ENCODE results near the gene MAPK6.

MAPK6 gene

DNA sequence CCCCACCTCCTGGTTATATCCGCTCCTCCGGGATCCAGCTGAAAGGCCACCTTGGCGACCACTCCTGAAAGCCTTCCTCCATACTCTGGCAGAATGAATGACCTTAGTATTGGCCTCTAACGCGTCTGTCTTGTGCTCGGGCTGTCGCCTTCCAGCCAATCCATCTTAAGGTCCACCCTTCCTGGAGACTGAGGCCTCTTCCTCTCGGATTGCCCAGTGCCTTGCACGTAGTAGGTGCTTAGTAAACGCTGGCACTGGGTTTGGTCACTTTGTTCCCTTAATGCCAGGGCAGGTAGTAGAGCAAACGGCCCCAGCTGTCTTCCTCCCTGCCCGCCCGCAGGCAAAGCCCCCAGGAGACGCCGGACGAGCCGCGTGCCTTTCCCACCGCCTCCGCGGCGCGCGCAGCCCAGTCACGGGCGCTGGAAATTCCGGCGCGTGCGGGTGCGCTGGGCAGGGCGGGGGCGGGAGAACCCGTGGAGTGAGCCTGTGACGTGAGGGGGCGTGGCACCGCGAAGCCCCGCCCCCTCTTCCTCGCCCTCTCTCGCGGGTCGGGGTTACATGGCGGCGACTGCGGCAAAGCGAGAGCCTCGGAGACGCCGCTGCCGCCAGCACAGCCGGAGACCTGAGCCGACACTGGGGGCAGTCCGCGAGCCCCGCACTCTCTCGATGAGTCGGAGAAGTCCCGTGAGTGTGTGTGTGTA, at the start of gene MAPK6:
MAPK6 (plus strand) TSS at position 527 of the 701 bp plus-strand sequence. CDS start 27,242 bp downstream, outside the sequence.
- H3K4me1 ChIP-seq (ENCODE audit: control insufficient read depth in 2 of 2, insufficient read depth in 2 of 2, low read length in 2 of 2): peaks cover 17 to 20% of the 10 kb centered on the region in 2 donors
- H3K27ac ChIP-seq (ENCODE audit: low read depth in 2 of 2, low read length in 2 of 2): peak within 1 kb of the TSS; percentile 92 to 95
- H3K9ac ChIP-seq (ENCODE audit: low read depth in 1 of 2, low read length in 2 of 2): peak within 1 kb of the TSS; percentile 81 to 95
- H3K4me3 ChIP-seq (ENCODE audit: low read length in 2 of 2): peak within 1 kb of the TSS; percentile 81 to 96
- no peaks in the 10 kb centered on the region for H3K27me3 ChIP-seq (ENCODE audit: control insufficient read depth in 2 of 2, insufficient read depth in 2 of 2, low read length in 2 of 2)
- H3K36me3 ChIP-seq (ENCODE audit: control insufficient read depth in 2 of 2, insufficient read depth in 2 of 2, low read length in 2 of 2): no peaks in the 10 kb centered on the region
- H3K9me3 ChIP-seq (ENCODE audit: control insufficient read depth in 2 of 2, low read length in 2 of 2): no peaks in the 10 kb centered on the region

DNA sequence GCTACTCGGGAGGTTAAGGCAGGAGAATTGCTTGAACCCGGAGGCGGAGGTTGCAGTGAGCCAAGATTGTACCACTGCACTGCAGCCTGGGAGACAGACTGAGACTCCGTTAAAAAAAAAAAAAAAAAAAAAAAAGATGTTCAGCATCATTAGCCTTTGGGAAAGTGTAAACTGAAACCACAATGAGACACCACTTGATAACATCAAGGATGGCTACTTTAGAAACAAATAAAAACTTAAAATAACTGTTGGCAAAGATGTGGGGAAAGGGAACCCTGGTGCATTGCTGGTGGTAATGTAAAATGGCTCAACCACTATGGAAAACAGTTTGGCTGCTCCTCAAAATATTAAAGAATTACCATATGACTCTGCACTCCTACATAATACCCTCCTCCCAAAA, 49.3 kb upstream of the MAPK6 start:
- H3K27ac ChIP-seq (ENCODE audit: low read depth in 2 of 2, low read length in 2 of 2): no peak overlapping the region
- peak overlapping the region in 1 of 2 donors; percentile 89 for H3K4me3 ChIP-seq (ENCODE audit: low read length in 2 of 2)
- peaks cover 9 to 10% of the 10 kb centered on the region in 2 donors for H3K4me1 ChIP-seq (ENCODE audit: control insufficient read depth in 2 of 2, insufficient read depth in 2 of 2, low read length in 2 of 2)
- H3K9me3 ChIP-seq (ENCODE audit: control insufficient read depth in 2 of 2, low read length in 2 of 2): no peaks in the 10 kb centered on the region
- no peak overlapping the region for H3K9ac ChIP-seq (ENCODE audit: low read depth in 1 of 2, low read length in 2 of 2)
- H3K36me3 ChIP-seq (ENCODE audit: control insufficient read depth in 2 of 2, insufficient read depth in 2 of 2, low read length in 2 of 2): peaks cover 0 to 3% of the 10 kb centered on the region in 2 donors
- no peaks in the 10 kb centered on the region for H3K27me3 ChIP-seq (ENCODE audit: control insufficient read depth in 2 of 2, insufficient read depth in 2 of 2, low read length in 2 of 2)

DNA sequence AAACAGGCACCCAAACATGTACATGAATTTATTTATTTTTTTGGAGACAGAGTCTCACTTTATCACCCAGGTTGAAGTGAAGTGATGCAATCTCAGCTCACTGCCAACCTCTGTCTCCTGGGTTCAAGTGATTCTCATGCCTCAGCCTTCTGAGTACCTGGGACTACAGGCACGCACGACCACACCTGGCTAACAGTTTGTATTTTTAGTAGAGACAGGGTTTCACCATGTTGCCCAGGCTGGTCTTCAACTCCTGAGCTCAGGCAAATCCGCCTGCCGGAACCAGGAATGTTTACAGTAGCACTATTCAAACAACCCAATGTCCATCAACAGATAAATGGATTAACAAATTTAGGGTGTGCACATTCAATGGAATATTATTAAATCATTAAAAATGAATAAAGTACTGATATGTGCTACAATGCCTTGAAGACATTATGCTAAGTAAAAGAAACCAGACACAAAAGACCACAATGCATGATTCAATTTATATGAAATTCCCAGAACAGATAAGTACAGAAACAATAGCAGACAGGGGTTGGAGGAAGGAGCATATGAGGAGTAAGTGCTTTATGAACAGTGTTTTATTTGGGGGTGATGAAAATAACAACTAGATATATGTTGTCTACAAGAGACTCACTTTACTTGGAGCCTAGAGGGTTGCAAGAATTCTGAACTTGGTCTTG, 48.7 kb upstream of the MAPK6 start:
- Histone ChIP-seq H3K27ac (ENCODE audit: low read depth in 2 of 2, low read length in 2 of 2) (no peak overlapping the region), H3K4me1 (ENCODE audit: control insufficient read depth in 2 of 2, insufficient read depth in 2 of 2, low read length in 2 of 2) (peaks cover 9 to 10% of the 10 kb centered on the region in 2 donors), H3K36me3 (ENCODE audit: control insufficient read depth in 2 of 2, insufficient read depth in 2 of 2, low read length in 2 of 2) (peaks cover 0 to under 1% of the 10 kb centered on the region in 2 donors), H3K4me3 (ENCODE audit: low read length in 2 of 2) (peak overlapping the region; percentile 88 to 89), H3K9ac (ENCODE audit: low read depth in 1 of 2, low read length in 2 of 2) (peak overlapping the region in 1 of 2 donors; percentile 94), H3K27me3 (ENCODE audit: control insufficient read depth in 2 of 2, insufficient read depth in 2 of 2, low read length in 2 of 2) (no peaks in the 10 kb centered on the region), H3K9me3 (ENCODE audit: control insufficient read depth in 2 of 2, low read length in 2 of 2) (no peaks in the 10 kb centered on the region)

DNA sequence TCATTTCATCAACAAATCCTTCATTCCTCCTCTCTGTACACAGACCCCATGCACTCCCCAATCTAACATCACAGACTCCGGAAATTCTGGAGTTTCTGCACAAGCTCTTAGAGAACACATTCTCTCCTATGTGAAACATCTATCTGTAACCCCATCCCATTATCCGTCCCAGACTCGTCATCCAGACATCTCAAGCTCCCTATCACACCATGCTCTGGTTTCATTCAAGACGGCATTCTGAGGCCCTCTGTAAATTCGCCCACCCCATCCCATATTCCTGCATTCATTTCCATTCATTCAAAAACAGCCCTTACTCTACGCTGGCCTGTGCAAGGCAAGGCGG, 48.0 kb upstream of the MAPK6 start:
- Histone ChIP-seq H3K27me3 (ENCODE audit: control insufficient read depth in 2 of 2, insufficient read depth in 2 of 2, low read length in 2 of 2) (no peaks in the 10 kb centered on the region), H3K9me3 (ENCODE audit: control insufficient read depth in 2 of 2, low read length in 2 of 2) (no peaks in the 10 kb centered on the region), H3K4me1 (ENCODE audit: control insufficient read depth in 2 of 2, insufficient read depth in 2 of 2, low read length in 2 of 2) (peaks cover 9 to 10% of the 10 kb centered on the region in 2 donors), H3K36me3 (ENCODE audit: control insufficient read depth in 2 of 2, insufficient read depth in 2 of 2, low read length in 2 of 2) (no peaks in the 10 kb centered on the region), H3K4me3 (ENCODE audit: low read length in 2 of 2) (peak overlapping the region; percentile 88 to 89), H3K9ac (ENCODE audit: low read depth in 1 of 2, low read length in 2 of 2) (peak overlapping the region; percentile 78 to 94), H3K27ac (ENCODE audit: low read depth in 2 of 2, low read length in 2 of 2) (peak overlapping the region; percentile 89)

DNA sequence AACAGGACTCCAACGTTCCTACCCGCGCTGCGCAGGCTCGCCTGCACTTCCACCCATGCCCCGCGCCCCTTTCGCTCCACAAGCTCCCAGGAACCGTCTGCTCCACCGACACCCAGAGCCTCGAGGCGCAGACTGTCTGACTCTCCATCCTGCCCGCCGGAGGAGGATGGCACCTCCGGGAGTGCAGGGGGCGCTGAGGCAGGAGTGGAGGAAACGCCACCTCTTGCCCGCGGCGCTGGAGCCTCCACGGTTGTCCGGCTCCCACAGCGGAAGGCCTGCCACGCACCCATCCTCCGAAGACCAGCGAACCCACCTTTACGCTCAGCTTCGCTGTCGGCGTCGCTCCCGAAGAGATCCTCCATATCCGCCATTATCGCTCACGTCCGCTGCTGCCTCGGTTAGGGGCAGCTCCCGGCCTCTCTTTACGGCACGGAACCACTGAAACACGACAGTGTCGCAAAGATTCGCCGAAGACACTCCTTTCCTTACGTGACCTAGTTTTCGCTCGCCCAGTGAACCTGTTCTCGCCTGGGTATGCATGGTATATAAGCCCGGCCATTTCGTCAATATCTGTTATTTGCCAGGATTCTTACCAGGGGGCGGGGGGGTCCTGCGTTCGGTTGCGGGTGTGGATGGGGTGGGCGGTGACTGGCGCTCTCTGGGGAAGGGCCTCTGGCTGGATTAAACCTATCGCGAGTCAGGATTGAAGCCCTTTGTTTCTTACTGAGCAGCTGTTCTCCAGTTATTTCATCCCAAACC, 47.5 kb upstream of the MAPK6 start, which contains the start of gene LEO1:
LEO1 (minus strand) TSS at position 404 of the 759 bp plus-strand sequence; CDS start at position 371, 33 bp downstream.
- peak within 1 kb of the TSS; percentile 89 for H3K27ac ChIP-seq (ENCODE audit: low read depth in 2 of 2, low read length in 2 of 2)
- H3K4me3 ChIP-seq (ENCODE audit: low read length in 2 of 2): peak within 1 kb of the TSS; percentile 88 to 89
- peak within 1 kb of the TSS; percentile 78 to 94 for H3K9ac ChIP-seq (ENCODE audit: low read depth in 1 of 2, low read length in 2 of 2)
- no peaks in the 10 kb centered on the region for H3K36me3 ChIP-seq (ENCODE audit: control insufficient read depth in 2 of 2, insufficient read depth in 2 of 2, low read length in 2 of 2)
- no peaks in the 10 kb centered on the region for H3K27me3 ChIP-seq (ENCODE audit: control insufficient read depth in 2 of 2, insufficient read depth in 2 of 2, low read length in 2 of 2)
- H3K9me3 ChIP-seq (ENCODE audit: control insufficient read depth in 2 of 2, low read length in 2 of 2): no peaks in the 10 kb centered on the region
- H3K4me1 ChIP-seq (ENCODE audit: control insufficient read depth in 2 of 2, insufficient read depth in 2 of 2, low read length in 2 of 2): peaks cover 9 to 10% of the 10 kb centered on the region in 2 donors

DNA sequence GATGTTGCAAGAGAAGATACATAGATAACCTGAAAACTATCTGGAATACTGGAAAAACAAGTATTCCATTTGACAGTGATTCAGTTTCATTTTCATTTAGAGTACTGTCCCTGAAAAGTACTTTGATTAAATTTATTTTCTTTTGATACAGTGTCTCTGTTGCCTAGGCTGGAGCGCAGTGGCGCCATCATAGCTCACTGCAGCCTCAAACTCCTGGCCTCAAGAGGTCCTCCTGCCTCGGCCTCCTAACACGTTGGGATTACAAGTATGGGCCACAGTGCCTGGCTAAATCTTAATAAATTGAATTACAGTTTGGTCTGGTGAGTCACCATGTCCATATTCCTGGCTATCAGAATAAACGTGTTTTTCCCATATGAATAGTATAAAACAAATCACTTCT, 45.8 kb upstream of the MAPK6 start:
- H3K27ac ChIP-seq (ENCODE audit: low read depth in 2 of 2, low read length in 2 of 2): no peak overlapping the region
- H3K9me3 ChIP-seq (ENCODE audit: control insufficient read depth in 2 of 2, low read length in 2 of 2): no peaks in the 10 kb centered on the region
- H3K9ac ChIP-seq (ENCODE audit: low read depth in 1 of 2, low read length in 2 of 2): no peak overlapping the region
- H3K4me1 ChIP-seq (ENCODE audit: control insufficient read depth in 2 of 2, insufficient read depth in 2 of 2, low read length in 2 of 2): peaks cover 9 to 10% of the 10 kb centered on the region in 2 donors
- no peaks in the 10 kb centered on the region for H3K36me3 ChIP-seq (ENCODE audit: control insufficient read depth in 2 of 2, insufficient read depth in 2 of 2, low read length in 2 of 2)
- no peaks in the 10 kb centered on the region for H3K27me3 ChIP-seq (ENCODE audit: control insufficient read depth in 2 of 2, insufficient read depth in 2 of 2, low read length in 2 of 2)
- H3K4me3 ChIP-seq (ENCODE audit: low read length in 2 of 2): no peak overlapping the region

DNA sequence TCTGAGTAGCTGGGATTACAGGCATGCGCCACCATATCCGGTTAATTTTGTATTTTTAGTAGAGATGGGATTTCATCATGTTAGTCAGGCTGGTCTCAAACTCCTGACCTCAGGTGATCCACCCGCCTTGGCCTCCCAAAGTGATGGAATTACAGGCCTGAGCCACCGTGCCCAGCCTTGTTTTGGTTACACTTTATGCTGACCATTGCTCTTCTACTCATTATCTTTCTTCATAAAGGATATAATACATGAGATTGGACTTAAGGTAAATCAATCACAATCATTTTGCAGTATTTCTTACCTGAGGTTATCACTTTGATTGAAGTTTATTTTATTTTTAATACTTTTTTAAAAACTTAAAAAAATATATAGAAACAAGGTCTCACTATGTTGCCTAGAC, 45.2 kb upstream of the MAPK6 start:
- Histone ChIP-seq H3K36me3 (ENCODE audit: control insufficient read depth in 2 of 2, insufficient read depth in 2 of 2, low read length in 2 of 2) (no peaks in the 10 kb centered on the region), H3K27ac (ENCODE audit: low read depth in 2 of 2, low read length in 2 of 2) (no peak overlapping the region), H3K9ac (ENCODE audit: low read depth in 1 of 2, low read length in 2 of 2) (no peak overlapping the region), H3K4me1 (ENCODE audit: control insufficient read depth in 2 of 2, insufficient read depth in 2 of 2, low read length in 2 of 2) (peaks cover 9 to 10% of the 10 kb centered on the region in 2 donors), H3K27me3 (ENCODE audit: control insufficient read depth in 2 of 2, insufficient read depth in 2 of 2, low read length in 2 of 2) (no peaks in the 10 kb centered on the region), H3K4me3 (ENCODE audit: low read length in 2 of 2) (no peak overlapping the region), H3K9me3 (ENCODE audit: control insufficient read depth in 2 of 2, low read length in 2 of 2) (no peaks in the 10 kb centered on the region)

DNA sequence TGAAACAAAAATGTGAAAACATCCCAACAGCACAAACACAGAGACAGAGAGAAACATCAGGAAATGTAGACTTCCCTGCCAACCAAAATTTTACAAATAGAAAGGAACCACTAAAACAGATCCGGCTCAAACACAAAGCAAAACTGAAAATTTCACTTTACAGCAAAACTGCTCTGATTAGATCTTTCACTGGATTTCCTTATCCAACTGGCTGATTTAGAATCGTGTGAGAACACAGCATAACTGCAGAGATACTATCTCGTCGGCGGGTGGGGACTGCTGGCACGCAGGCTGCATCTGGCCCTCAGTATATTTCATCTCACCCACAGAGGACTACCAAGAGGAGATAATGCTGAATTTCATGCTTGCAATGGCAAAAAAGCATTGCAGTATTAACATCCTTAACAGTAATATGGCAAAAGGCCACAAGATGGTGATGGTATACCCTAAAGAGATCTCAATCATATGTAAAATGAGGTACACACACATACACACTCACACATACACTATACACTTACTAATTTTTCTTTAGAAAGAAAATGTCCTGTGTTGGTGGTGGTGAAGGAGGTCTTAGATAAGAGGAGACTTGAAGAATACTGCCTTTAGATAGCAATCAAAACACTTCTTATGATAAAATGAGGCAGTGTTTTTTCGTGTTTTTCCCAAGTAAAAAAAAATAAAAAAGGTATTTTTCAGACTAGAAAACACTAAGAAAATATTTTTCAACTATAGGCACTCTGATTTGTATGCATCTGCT, 36.8 kb upstream of the MAPK6 start:
- peaks cover 18 to 24% of the 10 kb centered on the region in 2 donors for H3K4me1 ChIP-seq (ENCODE audit: control insufficient read depth in 2 of 2, insufficient read depth in 2 of 2, low read length in 2 of 2)
- H3K9me3 ChIP-seq (ENCODE audit: control insufficient read depth in 2 of 2, low read length in 2 of 2): no peaks in the 10 kb centered on the region
- H3K27ac ChIP-seq (ENCODE audit: low read depth in 2 of 2, low read length in 2 of 2): peak overlapping the region; percentile 86 to 87
- H3K9ac ChIP-seq (ENCODE audit: low read depth in 1 of 2, low read length in 2 of 2): peak overlapping the region; percentile 60 to 67
- H3K36me3 ChIP-seq (ENCODE audit: control insufficient read depth in 2 of 2, insufficient read depth in 2 of 2, low read length in 2 of 2): no peaks in the 10 kb centered on the region
- peak overlapping the region; percentile 25 to 57 for H3K4me3 ChIP-seq (ENCODE audit: low read length in 2 of 2)
- H3K27me3 ChIP-seq (ENCODE audit: control insufficient read depth in 2 of 2, insufficient read depth in 2 of 2, low read length in 2 of 2): no peaks in the 10 kb centered on the region

DNA sequence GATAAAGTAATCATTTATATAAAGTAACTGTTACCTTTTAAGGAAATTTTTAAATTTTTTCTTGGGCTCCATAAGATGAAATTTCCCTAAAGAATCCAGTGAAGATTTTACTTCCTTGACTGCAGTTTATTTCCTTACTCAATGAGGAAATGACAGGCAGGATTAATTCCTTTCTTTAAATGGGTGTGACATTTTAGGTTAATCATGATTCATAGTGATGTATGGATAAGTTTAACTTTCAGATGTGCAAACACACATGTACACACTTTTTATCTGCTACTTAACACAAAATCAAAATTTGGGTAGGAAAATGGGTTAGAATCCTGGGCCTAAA, 36.3 kb upstream of the MAPK6 start:
- peak overlapping the region in 1 of 2 donors; percentile 67 for H3K9ac ChIP-seq (ENCODE audit: low read depth in 1 of 2, low read length in 2 of 2)
- peaks cover 18 to 24% of the 10 kb centered on the region in 2 donors for H3K4me1 ChIP-seq (ENCODE audit: control insufficient read depth in 2 of 2, insufficient read depth in 2 of 2, low read length in 2 of 2)
- H3K36me3 ChIP-seq (ENCODE audit: control insufficient read depth in 2 of 2, insufficient read depth in 2 of 2, low read length in 2 of 2): no peaks in the 10 kb centered on the region
- no peaks in the 10 kb centered on the region for H3K27me3 ChIP-seq (ENCODE audit: control insufficient read depth in 2 of 2, insufficient read depth in 2 of 2, low read length in 2 of 2)
- H3K4me3 ChIP-seq (ENCODE audit: low read length in 2 of 2): no peak overlapping the region
- no peaks in the 10 kb centered on the region for H3K9me3 ChIP-seq (ENCODE audit: control insufficient read depth in 2 of 2, low read length in 2 of 2)
- peak overlapping the region; percentile 47 to 86 for H3K27ac ChIP-seq (ENCODE audit: low read depth in 2 of 2, low read length in 2 of 2)

Measured in mucosa of rectum (tissue), 2 donors.